ENCODE results near the gene MACROH2A1. TPM values are rescaled to one million over a fixed set of nuclear protein-coding genes. Genes with fewer than 3 reads are reported as not detected.

Gene MACROH2A1
- total RNA-seq, 4 donors from 2014 or later: 104 to 167 (median 136) TPM

- H3K36me3 ChIP-seq: peaks cover 0 to 45% of the 10 kb centered on the region in 2 donors
- in situ Hi-C loops (cut with MboI; ENCODE audit: low sequenced_read_pairs in 4 of 4): loop anchor here in 2 of 4 donors (10.0 kb wide), 2 partner anchors 139 to 149 kb away; no protein-coding TSS in a partner anchor
- H3K9me3 ChIP-seq: no peaks in the 10 kb centered on the region
- intact Hi-C loops (cut with DNase I; ENCODE audit: low total_unique reads): loop anchor here (2.0 to 10.0 kb wide), 2 partner anchors 143 to 299 kb away; partner anchors contain the start of gene PITX1
- H3K4me3 ChIP-seq: no peak overlapping the region
- H3K27ac ChIP-seq: no peak overlapping the region
- no peak for TF ChIP-seq POLR2A (IDR thresholded peaks at IDR 0.05)
- no peak for ATAC-seq
- H3K4me1 ChIP-seq: peaks cover 0 to 6% of the 10 kb centered on the region in 2 donors
- no peak for DNase-seq
- no peaks in the 10 kb centered on the region for H3K27me3 ChIP-seq
Observed at GRCh38 chr5:135333732-135334515, 65.1 kb downstream of the MACROH2A1 start.

DNA sequence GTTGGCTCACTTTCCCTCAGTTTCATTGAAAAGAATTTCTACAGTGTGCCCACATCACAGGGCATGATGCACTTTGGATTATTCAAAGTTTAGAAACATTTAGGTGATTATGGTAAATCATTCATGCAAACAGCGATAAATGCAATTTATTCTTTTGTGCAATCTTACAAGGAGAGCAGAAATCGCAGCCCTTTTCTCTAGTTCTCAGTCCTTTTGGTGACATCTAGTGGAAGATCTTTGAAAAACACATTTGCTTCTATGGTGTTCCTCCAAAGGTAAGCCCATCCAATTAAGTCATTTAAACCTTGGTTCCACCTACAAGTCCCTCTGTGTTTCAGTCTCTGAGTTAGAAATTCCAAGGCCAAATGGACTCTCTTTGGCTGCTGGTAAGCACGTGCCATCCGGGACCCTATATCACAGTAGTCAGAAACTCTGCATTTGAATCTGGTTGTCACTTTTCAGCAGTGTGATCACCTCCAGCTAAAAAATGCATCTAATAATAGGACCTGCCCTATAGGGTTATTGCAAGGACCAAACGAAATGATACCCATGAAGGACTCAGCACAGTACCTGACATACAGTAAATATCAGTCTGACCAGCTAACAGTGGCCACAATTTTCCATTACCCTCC lies 66.4 kb downstream of the MACROH2A1 start:
- H3K27me3 ChIP-seq: no peaks in the 10 kb centered on the region
- no peaks in the 10 kb centered on the region for H3K9me3 ChIP-seq
- peak in 1 of 2 donors; percentile 31 for ATAC-seq
- H3K4me1 ChIP-seq: peaks cover 0 to 13% of the 10 kb centered on the region in 2 donors
- in situ Hi-C loops (cut with MboI; ENCODE audit: low sequenced_read_pairs in 4 of 4) (loop anchor here in 2 of 4 donors (10.0 kb wide), 2 partner anchors 138 to 148 kb away; no protein-coding TSS in a partner anchor), intact Hi-C loops (cut with DNase I; ENCODE audit: low total_unique reads) (loop anchor here (2.0 to 10.0 kb wide), 2 partner anchors 142 to 298 kb away; partner anchors contain the start of gene PITX1)
- no peak overlapping the region for H3K27ac ChIP-seq
- H3K4me3 ChIP-seq: no peak overlapping the region
- TF ChIP-seq, protein P1, sequence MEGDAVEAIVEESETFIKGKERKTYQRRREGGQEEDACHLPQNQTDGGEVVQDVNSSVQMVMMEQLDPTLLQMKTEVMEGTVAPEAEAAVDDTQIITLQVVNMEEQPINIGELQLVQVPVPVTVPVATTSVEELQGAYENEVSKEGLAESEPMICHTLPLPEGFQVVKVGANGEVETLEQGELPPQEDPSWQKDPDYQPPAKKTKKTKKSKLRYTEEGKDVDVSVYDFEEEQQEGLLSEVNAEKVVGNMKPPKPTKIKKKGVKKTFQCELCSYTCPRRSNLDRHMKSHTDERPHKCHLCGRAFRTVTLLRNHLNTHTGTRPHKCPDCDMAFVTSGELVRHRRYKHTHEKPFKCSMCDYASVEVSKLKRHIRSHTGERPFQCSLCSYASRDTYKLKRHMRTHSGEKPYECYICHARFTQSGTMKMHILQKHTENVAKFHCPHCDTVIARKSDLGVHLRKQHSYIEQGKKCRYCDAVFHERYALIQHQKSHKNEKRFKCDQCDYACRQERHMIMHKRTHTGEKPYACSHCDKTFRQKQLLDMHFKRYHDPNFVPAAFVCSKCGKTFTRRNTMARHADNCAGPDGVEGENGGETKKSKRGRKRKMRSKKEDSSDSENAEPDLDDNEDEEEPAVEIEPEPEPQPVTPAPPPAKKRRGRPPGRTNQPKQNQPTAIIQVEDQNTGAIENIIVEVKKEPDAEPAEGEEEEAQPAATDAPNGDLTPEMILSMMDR (IDR thresholded peaks at IDR 0.05 in 4 of 5, conservative IDR thresholded peaks at IDR 0.05 in 1 of 5): peak; percentile 25 to 55 (median 43)
- no peak for TF ChIP-seq POLR2A (IDR thresholded peaks at IDR 0.05)
- H3K36me3 ChIP-seq: peaks cover 0 to 32% of the 10 kb centered on the region in 2 donors
- DNase-seq: no peak

GRCh38 chr5:135331612-135332011 lies 67.4 kb downstream of the MACROH2A1 start:
- no peaks in the 10 kb centered on the region for H3K27me3 ChIP-seq
- TF ChIP-seq, protein P1 (IDR thresholded peaks at IDR 0.05 in 4 of 5, conservative IDR thresholded peaks at IDR 0.05 in 1 of 5): no peak
- no peak for TF ChIP-seq POLR2A (IDR thresholded peaks at IDR 0.05)
- ATAC-seq (no peak), DNase-seq (no peak)
- H3K9me3 ChIP-seq: no peaks in the 10 kb centered on the region
- in situ Hi-C loops (cut with MboI; ENCODE audit: low sequenced_read_pairs in 4 of 4): loop anchor here in 2 of 4 donors (10.0 kb wide), 2 partner anchors 137 to 147 kb away; no protein-coding TSS in a partner anchor
- no peak overlapping the region for H3K27ac ChIP-seq
- H3K4me1 ChIP-seq: peaks cover 0 to 13% of the 10 kb centered on the region in 2 donors
- peaks cover 0 to 30% of the 10 kb centered on the region in 2 donors for H3K36me3 ChIP-seq
- intact Hi-C loops (cut with DNase I; ENCODE audit: low total_unique reads): loop anchor here (2.0 to 10.0 kb wide), 2 partner anchors 141 to 297 kb away; partner anchors contain the start of gene PITX1
- no peak overlapping the region for H3K4me3 ChIP-seq

GRCh38 chr5:135330798-135331096 lies 68.3 kb downstream of the MACROH2A1 start:
- intact Hi-C loops (cut with DNase I; ENCODE audit: low total_unique reads) (loop anchor here (10.0 kb wide), 1 partner anchor 296 kb away; the partner anchor contains the start of gene PITX1), in situ Hi-C loops (cut with MboI; ENCODE audit: low sequenced_read_pairs in 4 of 4) (loop anchor here in 2 of 4 donors (10.0 kb wide), 2 partner anchors 136 to 146 kb away; no protein-coding TSS in a partner anchor)
- H3K27ac ChIP-seq: no peak overlapping the region
- H3K4me1 ChIP-seq: peaks cover 0 to 13% of the 10 kb centered on the region in 2 donors
- no peak for ATAC-seq
- TF ChIP-seq, protein P1 (IDR thresholded peaks at IDR 0.05 in 4 of 5, conservative IDR thresholded peaks at IDR 0.05 in 1 of 5): no peak
- TF ChIP-seq POLR2A (IDR thresholded peaks at IDR 0.05): no peak
- no peak overlapping the region for H3K4me3 ChIP-seq
- peaks cover 0 to 30% of the 10 kb centered on the region in 2 donors for H3K36me3 ChIP-seq
- DNase-seq: no peak
- H3K27me3 ChIP-seq: no peaks in the 10 kb centered on the region
- no peaks in the 10 kb centered on the region for H3K9me3 ChIP-seq
